PC-3 (cell line): Measurements from ENCODE around the gene KBTBD7. TPM values are rescaled to one million over a fixed set of nuclear protein-coding genes. Genes with fewer than 3 reads are reported as not detected.

Experiments
- ATAC-seq: fragments of 200-7000 bp; cut with Tn5 transposase; 2 replicates; pipeline ENCODE4 v1.9.1; 2020; ENCODE audit warnings: mild to moderate bottlenecking, moderate library complexity
- BruUV-seq: library from RNA; stranded (reverse); fragments of 400-500 nt; replicated peaks from 2 replicates; lab custom pipeline; 2021; lab: Mats Ljungman, UMichigan
- CTCF ChIA-PET: fragments of 300-600 bp; sonication (Branson Sonifier 250); formaldehyde crosslinking; loops from one replicate; lab custom pipeline; 2022; ENCODE audit warnings: antibody characterized with exemption; lab: Charles Lee
- POLR2A ChIA-PET: fragments of 300-600 bp; sonication (Branson Sonifier 250); formaldehyde crosslinking; loops from one replicate; lab custom pipeline; 2022; ENCODE audit warnings: antibody characterized with exemption; ENCODE audit not compliant: unreplicated experiment; lab: Charles Lee
- DNase-seq: peaks from one replicate; pipeline ENCODE4 v3.0.0-alpha.2; 2015
- H2AFZ ChIP-seq: fragments of 300-600 bp; sonication (generic); 2 replicates; pipeline ENCODE4 v1.6.0; 2016; ENCODE audit warnings: antibody characterized with exemption, low read length
- H3F3A ChIP-seq: fragments of 300-600 bp; sonication (generic); one replicate; pipeline ENCODE4 v1.6.0; 2017; ENCODE audit warnings: antibody characterized with exemption, low read length, control low read depth, mild to moderate bottlenecking; ENCODE audit not compliant: unreplicated experiment
- H3K27ac ChIP-seq: fragments of 300-600 bp; sonication (generic); 2 replicates; pipeline ENCODE4 v1.5.1; 2016; ENCODE audit warnings: mild to moderate bottlenecking, low read length
- H3K27me3 ChIP-seq: fragments of 300-600 bp; sonication (generic); 2 replicates; pipeline ENCODE4 v1.6.1; 2016; ENCODE audit warnings: low read length, mixed read lengths
- H3K36me3 ChIP-seq: fragments of 300-600 bp; sonication (generic); 2 replicates; pipeline ENCODE4 v1.6.1; 2016; ENCODE audit warnings: low read depth, mixed run types, low read length, mixed read lengths
- H3K4me1 ChIP-seq: fragments of 300-600 bp; sonication (generic); 2 replicates; pipeline ENCODE4 v1.5.1; 2016; ENCODE audit warnings: low read length; ENCODE audit not compliant: insufficient read depth
- H3K4me2 ChIP-seq: fragments of 300-600 bp; sonication (generic); 2 replicates; pipeline ENCODE4 v1.6.0; 2016; ENCODE audit warnings: low read length
- H3K4me3 ChIP-seq: fragments of 300-600 bp; sonication (generic); 2 replicates; pipeline ENCODE4 v1.5.1; 2016; ENCODE audit warnings: mild to moderate bottlenecking, low read length, mixed read lengths
- H3K79me2 ChIP-seq: fragments of 300-600 bp; sonication (generic); 2 replicates; pipeline ENCODE4 v1.6.1; 2017; ENCODE audit warnings: low read length, mixed read lengths
- H3K9ac ChIP-seq: fragments of 300-600 bp; sonication (generic); 2 replicates; pipeline ENCODE4 v1.6.0; 2016; ENCODE audit warnings: mild to moderate bottlenecking, low read length
- H3K9me2 ChIP-seq: fragments of 300-600 bp; sonication (generic); replicated peaks from 2 replicates; pipeline ENCODE4 v1.6.1; 2016; ENCODE audit warnings: mixed run types, low read length, mixed read lengths
- H3K9me3 ChIP-seq: fragments of 300-600 bp; sonication (generic); 2 replicates; pipeline ENCODE4 v1.6.1; 2016; ENCODE audit warnings: low read length, mixed read lengths
- H4K20me1 ChIP-seq: fragments of 300-600 bp; sonication (generic); 2 replicates; pipeline ENCODE4 v1.6.1; 2016; ENCODE audit warnings: low read length, mixed read lengths
- CTCF ChIP-seq: fragments of 300-600 bp; sonication (generic); conservative IDR thresholded peaks from 2 replicates; pipeline ENCODE4 v1.5.1; 2017; ENCODE audit warnings: antibody characterized with exemption, low read depth, mild to moderate bottlenecking, low read length
- EZH2 ChIP-seq: fragments of 300-600 bp; sonication (generic); IDR thresholded peaks from one replicate; pipeline ENCODE4 v1.6.1; 2017; ENCODE audit warnings: antibody characterized with exemption, mild to moderate bottlenecking, low read length; ENCODE audit not compliant: unreplicated experiment
- EZH2phosphoT487 ChIP-seq: fragments of 300-600 bp; sonication (generic); IDR thresholded peaks from 2 replicates; pipeline ENCODE4 v1.6.1; 2018; ENCODE audit warnings: mild to moderate bottlenecking, antibody characterized with exemption, low read length, borderline replicate concordance
- intact Hi-C: fragments of 100-400 bp; cut with micrococcal nuclease; formaldehyde crosslinking; loops from 2 replicates; pipeline ENCODE4 v1.9.0; 2023
- total RNA-seq: library from RNA; depleted of rRNA; stranded (reverse); fragments of >200 nt; gene quantifications from 2 replicates; pipeline ENCODE4 v1.2.3, GENCODE V29; 2014

KBTBD7 gene
- total RNA-seq, 1 experiment from 2014 or later: 1.6 TPM

GRCh38 chr13:41193469-41193868, 900 bp downstream of the KBTBD7 start:
- ChIA-PET CTCF (no interaction called here), POLR2A (no interaction called here)
- Histone ChIP-seq H3K27me3 (no peaks in the 10 kb centered on the region), H3K9me2 (no peaks in the 10 kb centered on the region), H3K9me3 (no peaks in the 10 kb centered on the region), H3F3A (no peaks in the 10 kb centered on the region), H3K4me1 (peaks cover 24% of the 10 kb centered on the region), H3K4me2 (peak overlapping the region; percentile 81), H4K20me1 (no peaks in the 10 kb centered on the region), H3K4me3 (peak overlapping the region; percentile 59; the same call in 1 of the 2 replicates), H3K27ac (peak overlapping the region; percentile 58; the same call in 1 of the 2 replicates), H2AFZ (0 out of 2 replicates have a peak overlapping the region, but pooled peaks have one; percentile 87), H3K9ac (no peak overlapping the region), H3K36me3 (no peaks in the 10 kb centered on the region), H3K79me2 (peaks cover 18% of the 10 kb centered on the region)
- intact Hi-C loops: no loop called here
- ATAC-seq (no peak), DNase-seq (no peak)
- no peak for TF ChIP-seq EZH2
- no TSS peak for BruUV-seq

- POLR2A ChIA-PET: interaction anchor here (0.6 kb wide), 1 partner anchor 699 kb away, joined by 5 read pairs; no protein-coding TSS in a partner anchor
- no TSS peak for BruUV-seq
- Histone ChIP-seq H4K20me1 (no peaks in the 10 kb centered on the region), H3K27ac (peak overlapping the region; percentile 65), H3K36me3 (no peaks in the 10 kb centered on the region), H3K9me2 (no peaks in the 10 kb centered on the region), H2AFZ (no peak overlapping the region), H3K4me1 (peaks cover 29% of the 10 kb centered on the region), H3K9ac (no peak overlapping the region), H3K4me3 (peak overlapping the region; percentile 17; the same call in 1 of the 2 replicates), H3K9me3 (no peaks in the 10 kb centered on the region), H3F3A (no peaks in the 10 kb centered on the region), H3K79me2 (peaks cover 18% of the 10 kb centered on the region), H3K4me2 (peak overlapping the region; percentile 82), H3K27me3 (no peaks in the 10 kb centered on the region)
- peak; percentile 78 for DNase-seq
- intact Hi-C loops: loop anchor here (1.0 kb wide), 1 partner anchor 49 kb away; no protein-coding TSS in a partner anchor
- CTCF ChIA-PET: no interaction called here
- peak; percentile 92 for ATAC-seq
- TF ChIP-seq CTCF: no peak
- no peak for TF ChIP-seq EZH2
- TF ChIP-seq EZH2phosphoT487: no peak
These were observed 5.8 kb downstream of the KBTBD7 start for GRCh38 chr13:41188584-41188983.

GRCh38 chr13:41186481-41186880, 7.9 kb downstream of the KBTBD7 start:
- CTCF ChIA-PET: no interaction called here
- POLR2A ChIA-PET: no interaction called here
- intact Hi-C loops: no loop called here

More at GRCh38 chr13:41186481-41186880, 7.9 kb downstream of the KBTBD7 start:
- Histone ChIP-seq H3K4me2 (no peak overlapping the region), H3F3A (no peaks in the 10 kb centered on the region), H3K27me3 (no peaks in the 10 kb centered on the region), H3K27ac (no peak overlapping the region), H4K20me1 (no peaks in the 10 kb centered on the region), H3K4me1 (peaks cover 25% of the 10 kb centered on the region), H3K79me2 (no peaks in the 10 kb centered on the region), H3K9me3 (no peaks in the 10 kb centered on the region), H3K36me3 (no peaks in the 10 kb centered on the region), H3K4me3 (no peak overlapping the region), H3K9ac (no peak overlapping the region), H2AFZ (no peak overlapping the region), H3K9me2 (no peaks in the 10 kb centered on the region)
- TF ChIP-seq EZH2phosphoT487 (no peak), CTCF (no peak), EZH2 (no peak)
- ATAC-seq (no peak), DNase-seq (no peak)
- BruUV-seq: no TSS peak
